CD4-positive, CD25-positive, alpha-beta regulatory T cell (primary cell): ENCODE results near the gene YY1. TPM values are rescaled to one million over a fixed set of nuclear protein-coding genes. Genes with fewer than 3 reads are reported as not detected.

Experiments
- ATAC-seq, 2 donors: fragments of 150-1000 bp; cut with Tn5 transposase; one replicate each; pipeline ENCODE4 v1.10.0; 2021; ENCODE audit warnings: low read depth in 2 of 2, moderate number of reproducible peaks in 2 of 2, moderate library complexity in 1 of 2
- DNase-seq, 3 donors: peaks; one replicate each; pipeline versions ENCODE4 v3.0.0 to v3.0.0-alpha.2; 2012 to 2022; ENCODE audit warnings: mixed read lengths in 1 of 3
- H3K27ac ChIP-seq: one replicate; pipeline ENCODE4 v1.7.0; 2013; ENCODE audit warnings: mild to moderate bottlenecking, low read length; ENCODE audit not compliant: insufficient read depth, poor library complexity, severe bottlenecking
- H3K27me3 ChIP-seq: one replicate; pipeline ENCODE4 v1.7.0; 2013; ENCODE audit warnings: low read length; ENCODE audit not compliant: control insufficient read depth, insufficient read depth
- H3K36me3 ChIP-seq: one replicate; pipeline ENCODE4 v1.7.0; 2013; ENCODE audit warnings: mild to moderate bottlenecking, low read length, moderate library complexity; ENCODE audit not compliant: control insufficient read depth, insufficient read depth
- H3K4me1 ChIP-seq: 2 replicates; pipeline ENCODE4 v1.7.0; 2013; ENCODE audit warnings: mild to moderate bottlenecking, low read length; ENCODE audit not compliant: insufficient read depth, control insufficient read depth, poor library complexity, severe bottlenecking
- H3K4me3 ChIP-seq: one replicate; pipeline ENCODE4 v1.7.0; 2013; ENCODE audit warnings: low read depth, mild to moderate bottlenecking, low read length, moderate library complexity
- H3K9me3 ChIP-seq, 2 experiments: 1 replicate in 1 of 2; 2 replicates in 1 of 2; pipeline ENCODE4 v1.7.0; 2013; ENCODE audit warnings: low read length in 2 of 2, mild to moderate bottlenecking in 1 of 2, moderate library complexity in 1 of 2; ENCODE audit not compliant: control insufficient read depth in 2 of 2
- H3K27ac Mint-ChIP-seq, 3 donors: one replicate each; pipeline ENCODE4 v1.8.0; 2020 to 2022; ENCODE audit warnings: mild to moderate bottlenecking in 3 of 3, mixed read lengths in 3 of 3, moderate library complexity in 2 of 3
- H3K27me3 Mint-ChIP-seq: one replicate; pipeline ENCODE4 v1.8.0; 2022; ENCODE audit warnings: mild to moderate bottlenecking, mixed read lengths
- H3K36me3 Mint-ChIP-seq: one replicate; pipeline ENCODE4 v1.8.0; 2020; ENCODE audit warnings: mixed read lengths
- H3K4me1 Mint-ChIP-seq, 4 donors: one replicate each; pipeline ENCODE4 v1.8.0; 2020 to 2022; ENCODE audit warnings: mixed read lengths in 4 of 4, mild to moderate bottlenecking in 1 of 4
- H3K4me3 Mint-ChIP-seq, 4 donors: one replicate each; pipeline ENCODE4 v1.8.0; 2020 to 2022; ENCODE audit warnings: mild to moderate bottlenecking in 4 of 4, mixed read lengths in 4 of 4, moderate library complexity in 3 of 4
- H3K9me3 Mint-ChIP-seq, 7 donors: one replicate each; pipeline ENCODE4 v1.8.0; 2020 to 2022; ENCODE audit warnings: mixed read lengths in 7 of 7, mild to moderate bottlenecking in 3 of 7, moderate library complexity in 2 of 7
- polyA plus RNA-seq, 4 donors: library from polyadenylated mRNA; unstranded; fragments of 300-500 nt; fragmentation: Illumina TruSeq; gene quantifications; one replicate each; pipeline ENCODE4 v1.2.3, GENCODE V29; 2021
- total RNA-seq: library from RNA; stranded (reverse); gene quantifications from one replicate; pipeline ENCODE4 v1.2.3, GENCODE V29; 2022

Gene YY1
- total and polyA plus RNA-seq, 5 donors from 2014 or later, result 16.4 to 79.4 (median 20.7) TPM

DNA sequence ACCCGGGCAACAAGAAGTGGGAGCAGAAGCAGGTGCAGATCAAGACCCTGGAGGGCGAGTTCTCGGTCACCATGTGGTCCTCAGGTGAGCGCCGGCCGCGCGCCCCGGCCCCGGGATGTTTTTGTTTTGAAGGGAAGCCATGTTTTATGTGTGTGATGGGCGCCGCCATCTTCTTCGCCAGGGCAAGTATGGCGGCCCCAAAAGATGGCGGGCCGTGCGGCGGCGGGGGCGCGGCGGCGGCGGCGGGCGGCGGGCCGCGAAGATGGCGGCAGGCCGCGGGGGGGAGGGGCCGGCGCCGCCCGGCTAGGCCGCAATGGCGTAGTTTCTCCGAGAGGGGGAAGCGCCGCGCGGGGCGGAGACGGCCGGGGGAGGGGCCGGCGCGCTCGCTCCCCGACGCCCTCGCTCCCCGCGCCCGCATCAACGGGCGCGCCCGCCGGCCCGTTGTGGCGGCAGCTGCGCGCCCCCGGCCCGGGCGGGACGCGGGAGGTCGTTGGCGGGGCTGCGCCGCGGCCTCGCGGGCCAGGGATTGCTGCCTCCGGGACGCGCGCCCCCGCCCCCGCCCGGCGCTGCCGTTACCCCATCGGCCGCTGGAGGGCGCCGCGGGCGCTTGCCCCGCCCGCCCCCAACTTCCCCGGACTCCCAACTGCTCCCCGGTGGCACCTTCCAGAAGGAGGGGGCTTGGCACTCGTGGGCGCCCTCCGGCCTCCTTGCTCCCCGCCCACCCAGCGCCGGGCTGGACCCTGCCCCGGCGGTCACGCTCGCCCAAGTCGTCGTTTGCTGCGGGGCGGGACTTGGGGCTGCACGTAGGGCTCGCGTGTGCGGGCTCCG is 1.1 kb downstream of the YY1 start:
- no peaks in the 10 kb centered on the region for H3K9me3 Mint-ChIP-seq
- Histone ChIP-seq H3K4me1 (peaks cover 66% of the 10 kb centered on the region), H3K4me3 (peak overlapping the region; percentile 88), H3K9me3 (no peaks in the 10 kb centered on the region), H3K27ac (peak overlapping the region; percentile 90), H3K27me3 (no peaks in the 10 kb centered on the region), H3K36me3 (no peaks in the 10 kb centered on the region)
- H3K36me3 Mint-ChIP-seq, result peaks cover 3% of the 10 kb centered on the region
- ATAC-seq, result peak; percentile 42 to 50
- peaks cover 31 to 70% (median 42%) of the 10 kb centered on the region in 4 donors for H3K4me1 Mint-ChIP-seq
- peak overlapping the region; percentile 93 to 99 (median 96) for H3K4me3 Mint-ChIP-seq
- H3K27ac Mint-ChIP-seq, result peak overlapping the region; percentile 91 to 96 (median 92)
- H3K27me3 Mint-ChIP-seq, result peaks cover 6% of the 10 kb centered on the region
- DNase-seq, result peak; percentile 82 to 89 (median 86)

- H3K9me3 Mint-ChIP-seq, result no peaks in the 10 kb centered on the region
- H3K4me3 ChIP-seq, result peak overlapping the region; percentile 88
- ATAC-seq, result no peak
Measured at GRCh38 chr14:100240668-100241032, 1.7 kb downstream of the YY1 start.

GRCh38 chr14:100241279-100241678 is 2.3 kb downstream of the YY1 start:
- Mint-ChIP-seq H3K27ac (peak overlapping the region; percentile 90 to 96 (median 91)), H3K4me1 (peaks cover 38 to 70% (median 49%) of the 10 kb centered on the region in 4 donors), H3K4me3 (peak overlapping the region; percentile 93 to 99 (median 96)), H3K36me3 (peaks cover 3% of the 10 kb centered on the region), H3K27me3 (peaks cover 6% of the 10 kb centered on the region), H3K9me3 (no peaks in the 10 kb centered on the region)
- peaks cover 70% of the 10 kb centered on the region for H3K4me1 ChIP-seq
- peak overlapping the region; percentile 88 for H3K4me3 ChIP-seq
- DNase-seq, result no peak
- no peaks in the 10 kb centered on the region for H3K27me3 ChIP-seq
- no peaks in the 10 kb centered on the region for H3K36me3 ChIP-seq
- peak overlapping the region; percentile 90 for H3K27ac ChIP-seq
- no peaks in the 10 kb centered on the region for H3K9me3 ChIP-seq
- no peak for ATAC-seq

More at GRCh38 chr14:100240668-100241032, 1.7 kb downstream of the YY1 start:
- Histone ChIP-seq H3K9me3 (no peaks in the 10 kb centered on the region), H3K4me1 (peaks cover 70% of the 10 kb centered on the region), H3K27me3 (no peaks in the 10 kb centered on the region), H3K27ac (peak overlapping the region; percentile 90), H3K36me3 (no peaks in the 10 kb centered on the region)
- H3K27ac Mint-ChIP-seq, result peak overlapping the region; percentile 90 to 96 (median 91)
- H3K27me3 Mint-ChIP-seq, result peaks cover 6% of the 10 kb centered on the region
- H3K36me3 Mint-ChIP-seq, result peaks cover 3% of the 10 kb centered on the region
- peaks cover 36 to 70% (median 45%) of the 10 kb centered on the region in 4 donors for H3K4me1 Mint-ChIP-seq
- peak overlapping the region; percentile 93 to 99 (median 96) for H3K4me3 Mint-ChIP-seq
- DNase-seq, result no peak

GRCh38 chr14:100243020-100243419 is 4.1 kb downstream of the YY1 start:
- Histone ChIP-seq H3K36me3 (no peaks in the 10 kb centered on the region), H3K27ac (no peak overlapping the region), H3K4me1 (peaks cover 66% of the 10 kb centered on the region), H3K9me3 (no peaks in the 10 kb centered on the region), H3K4me3 (peak overlapping the region; percentile 29), H3K27me3 (no peaks in the 10 kb centered on the region)
- Mint-ChIP-seq H3K4me3 (peak overlapping the region; percentile 78 to 99 (median 92)), H3K9me3 (no peaks in the 10 kb centered on the region), H3K4me1 (peaks cover 43 to 70% (median 51%) of the 10 kb centered on the region in 4 donors), H3K27me3 (peaks cover 6% of the 10 kb centered on the region), H3K36me3 (peaks cover 6% of the 10 kb centered on the region), H3K27ac (peak overlapping the region; percentile 68 to 81 (median 71))
- DNase-seq (no peak), ATAC-seq (no peak)

DNA sequence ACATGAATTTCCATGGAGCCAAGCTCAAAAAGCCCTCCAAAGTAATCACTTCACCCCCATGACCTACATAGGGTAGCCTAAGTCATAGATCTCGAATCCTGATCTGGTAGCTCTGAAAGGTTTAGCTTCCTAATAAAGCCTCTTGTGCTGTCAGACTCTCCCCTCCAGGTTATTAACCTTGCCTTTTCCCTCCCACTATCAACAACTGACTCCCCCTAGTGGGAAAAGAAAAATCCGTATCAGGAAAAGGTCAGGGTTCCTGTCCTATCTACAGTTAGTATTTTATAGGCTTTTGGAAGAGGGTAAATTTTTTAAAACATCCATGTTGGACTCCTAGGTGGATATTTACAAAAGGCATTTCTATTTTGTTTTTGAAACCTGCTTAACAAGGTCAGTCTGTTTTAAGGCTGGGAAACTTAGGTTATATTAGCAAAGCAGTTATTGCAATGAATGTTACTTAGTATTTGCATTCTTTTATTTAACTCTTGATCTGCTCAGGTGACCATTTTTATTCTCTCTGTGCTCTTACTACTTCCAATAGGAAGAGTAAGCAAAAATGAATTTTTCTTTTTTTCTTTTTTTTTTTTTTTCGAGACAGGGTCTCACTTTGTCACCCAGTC is 8.0 kb downstream of the YY1 start:
- DNase-seq, result peak in 2 of 3 donors; percentile 21 to 33
- no peaks in the 10 kb centered on the region for H3K9me3 Mint-ChIP-seq
- no peak overlapping the region for H3K27ac ChIP-seq

DNA sequence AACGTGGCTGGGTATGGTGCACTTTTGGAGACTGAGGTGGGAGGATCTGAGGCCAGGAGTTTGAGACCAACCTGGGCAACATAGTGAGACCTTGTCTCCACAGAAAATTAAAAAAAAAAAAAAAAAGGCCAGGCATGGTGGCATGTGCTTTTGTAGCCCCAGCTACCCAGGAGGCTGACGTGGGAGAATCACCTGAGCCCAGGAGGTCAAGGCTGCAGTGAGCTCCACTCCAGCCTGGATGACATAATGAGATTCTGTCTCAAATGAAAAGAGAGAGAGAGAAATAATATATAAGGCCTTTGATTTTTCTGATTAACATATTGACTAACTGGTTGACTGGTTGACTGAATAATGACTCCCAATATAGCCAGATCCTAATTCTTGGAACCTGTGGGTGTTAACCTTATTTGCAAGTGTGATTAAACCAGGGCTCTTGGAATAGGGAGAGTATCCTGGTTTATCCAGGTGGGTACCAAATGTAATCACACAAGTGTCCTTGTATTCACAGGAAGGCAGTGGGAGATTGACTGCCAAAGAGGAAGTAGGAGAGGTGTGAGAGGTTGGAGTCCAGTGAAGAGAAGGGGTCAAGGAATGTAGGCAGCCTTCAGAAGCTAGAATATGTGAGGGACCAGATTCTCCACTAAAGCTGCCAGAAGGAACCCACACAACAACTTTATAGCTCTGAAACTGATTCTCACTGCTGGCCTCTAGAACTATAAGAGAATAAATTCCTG is 12.0 kb downstream of the YY1 start:
- Histone ChIP-seq H3K4me1 (peaks cover 73% of the 10 kb centered on the region), H3K9me3 (no peaks in the 10 kb centered on the region), H3K27me3 (no peaks in the 10 kb centered on the region), H3K27ac (no peak overlapping the region), H3K36me3 (peaks cover 4% of the 10 kb centered on the region), H3K4me3 (peak overlapping the region; percentile 54)
- DNase-seq (no peak), ATAC-seq (no peak)
- peak overlapping the region in 2 of 3 donors; percentile 60 to 83 for H3K27ac Mint-ChIP-seq
- H3K9me3 Mint-ChIP-seq, result no peaks in the 10 kb centered on the region
- H3K4me1 Mint-ChIP-seq, result peaks cover 47 to 86% (median 62%) of the 10 kb centered on the region in 4 donors
- peak overlapping the region; percentile 30 to 76 (median 54) for H3K4me3 Mint-ChIP-seq
- no peaks in the 10 kb centered on the region for H3K27me3 Mint-ChIP-seq
- peaks cover 3% of the 10 kb centered on the region for H3K36me3 Mint-ChIP-seq

More for the DNA sequence above, 8.0 kb downstream of the YY1 start:
- peak overlapping the region; percentile 61 to 80 (median 74) for H3K4me3 Mint-ChIP-seq
- peaks cover 81% of the 10 kb centered on the region for H3K4me1 ChIP-seq
- peaks cover 6% of the 10 kb centered on the region for H3K36me3 Mint-ChIP-seq
- ATAC-seq, result peak in 1 of 2 donors; percentile 56
- H3K27me3 ChIP-seq, result no peaks in the 10 kb centered on the region
- no peaks in the 10 kb centered on the region for H3K27me3 Mint-ChIP-seq
- peak overlapping the region; percentile 44 to 86 (median 84) for H3K27ac Mint-ChIP-seq
- H3K4me3 ChIP-seq, result peak overlapping the region; percentile 45
- peaks cover 4% of the 10 kb centered on the region for H3K36me3 ChIP-seq
- peaks cover 47 to 88% (median 62%) of the 10 kb centered on the region in 4 donors for H3K4me1 Mint-ChIP-seq
- no peaks in the 10 kb centered on the region for H3K9me3 ChIP-seq

DNA sequence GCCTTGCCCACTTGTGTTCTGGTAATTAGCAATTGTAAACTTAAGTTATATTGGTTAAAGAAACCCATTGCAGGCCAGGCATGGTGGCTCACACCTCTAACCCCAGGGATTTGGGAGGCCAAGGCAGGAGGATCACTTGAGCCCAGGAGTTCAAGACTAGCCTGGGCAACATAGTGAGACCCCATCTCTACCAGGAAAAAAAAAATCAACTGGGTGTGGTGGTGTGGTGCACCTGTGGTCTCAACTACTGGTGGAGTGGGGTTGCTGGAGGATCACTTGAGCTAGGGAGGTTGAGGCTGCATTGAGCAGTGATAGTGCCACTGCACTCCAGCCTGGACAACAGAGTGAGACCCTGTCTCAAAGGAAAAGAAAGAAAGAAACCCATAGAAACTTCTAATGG is 13.7 kb downstream of the YY1 start:
- Mint-ChIP-seq H3K36me3 (no peaks in the 10 kb centered on the region), H3K9me3 (no peaks in the 10 kb centered on the region), H3K27ac (peak overlapping the region in 2 of 3 donors; percentile 9 to 44), H3K4me1 (peaks cover 40 to 86% (median 63%) of the 10 kb centered on the region in 4 donors), H3K4me3 (peak overlapping the region in 3 of 4 donors; percentile 15 to 75 (median 15)), H3K27me3 (no peaks in the 10 kb centered on the region)
- Histone ChIP-seq H3K4me1 (peaks cover 74% of the 10 kb centered on the region), H3K27me3 (no peaks in the 10 kb centered on the region), H3K9me3 (no peaks in the 10 kb centered on the region), H3K36me3 (peaks cover 7% of the 10 kb centered on the region), H3K27ac (no peak overlapping the region), H3K4me3 (no peak overlapping the region)
- no peak for DNase-seq
- no peak for ATAC-seq
